ENCODE results near the gene TLX2. TPM values are rescaled to one million over a fixed set of nuclear protein-coding genes. Genes with fewer than 3 reads are reported as not detected.

Gene TLX2
- total and polyA plus RNA-seq, 2 experiments from 2014 or later = 0.16 to 0.21 TPM

DNA sequence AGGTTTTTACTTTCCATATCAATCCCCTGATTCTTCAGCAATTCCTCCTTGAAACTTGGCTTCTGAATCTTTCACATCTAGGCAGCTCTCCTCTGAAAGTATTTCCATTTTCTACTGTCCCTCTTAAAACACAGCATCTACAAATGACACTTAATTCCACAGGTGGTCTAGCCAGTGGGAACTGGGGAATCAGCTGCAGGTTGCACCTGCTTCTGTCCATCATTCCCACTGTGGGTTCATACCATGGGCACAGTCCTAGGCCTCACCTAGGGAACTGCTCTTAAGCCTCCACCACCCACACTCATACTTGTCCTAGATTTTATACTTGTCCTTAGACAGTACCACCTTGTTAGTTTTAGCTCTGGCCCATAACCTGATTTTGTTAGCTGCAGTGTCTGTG lies 37.3 kb downstream of the TLX2 start:
- Histone ChIP-seq H3K79me2 (replicated peaks; ENCODE audit: insufficient read depth) (peaks cover 5% of the 10 kb centered on the region; the same call in 1 of the 2 replicates), H3K4me2 (no peak overlapping the region), H3K36me3 (ENCODE audit: insufficient read depth) (no peaks in the 10 kb centered on the region), H3K27ac (ENCODE audit: low read depth) (no peak overlapping the region), H3K4me3 (no peak overlapping the region), H3K4me1 (ENCODE audit: insufficient read depth) (peaks cover 22% of the 10 kb centered on the region), H3F3A (replicated peaks; ENCODE audit: low read depth) (peaks cover 9% of the 10 kb centered on the region), H4K20me1 (replicated peaks; ENCODE audit: insufficient read depth) (no peaks in the 10 kb centered on the region; the same call in 1 of the 2 replicates), H2AFZ (no peak overlapping the region), H3K27me3 (ENCODE audit: insufficient read depth) (peaks cover 92% of the 10 kb centered on the region), H3K9me2 (ENCODE audit: insufficient read depth) (no peaks in the 10 kb centered on the region)
- peaks cover 26% of the 10 kb centered on the region for H3K4me1 Mint-ChIP-seq
- ATAC-seq (no peak), DNase-seq (ENCODE audit: low spot score) (no peak)
- peak overlapping the region; percentile 7; the same call in 2 of the 3 replicates for H3K4me3 Mint-ChIP-seq
- no peak overlapping the region for H3K27ac Mint-ChIP-seq
- peaks cover 3% of the 10 kb centered on the region; the same call in 1 of the 3 replicates for H3K9me3 Mint-ChIP-seq
- peaks cover 6% of the 10 kb centered on the region; the same call in 1 of the 3 replicates for H3K36me3 Mint-ChIP-seq (ENCODE audit: low read depth)
- peaks cover 80% of the 10 kb centered on the region for H3K27me3 Mint-ChIP-seq (ENCODE audit: insufficient read depth, low read depth, poor library complexity)
- TF ChIP-seq ETS1 (IDR thresholded peaks at IDR 0.05) = no peak
- no peak for TF ChIP-seq POLR2AphosphoS5 (IDR thresholded peaks at IDR 0.05; ENCODE audit: low read depth)
- no peak for TF ChIP-seq JUNB (IDR thresholded peaks at IDR 0.05; ENCODE audit: unreplicated experiment)
- TF ChIP-seq CTCF (conservative IDR thresholded peaks at IDR 0.05; ENCODE audit: low read depth in 2 of 2) = no peak
- no peak for TF ChIP-seq REST (IDR thresholded peaks at IDR 0.05; ENCODE audit: unreplicated experiment)
- TF ChIP-seq STAT1 (IDR thresholded peaks at IDR 0.05; ENCODE audit: unreplicated experiment) = no peak
- TF ChIP-seq EZH2 (IDR thresholded peaks at IDR 0.05; ENCODE audit: low read depth, unreplicated experiment) = no peak
- no peak for TF ChIP-seq ZNF462 (CRISPR knock-in tag; IDR thresholded peaks at IDR 0.05)
- TF ChIP-seq EZH2phosphoT487 (IDR thresholded peaks at IDR 0.05; ENCODE audit: unreplicated experiment) = no peak
- no peak for TF ChIP-seq NANOG (IDR thresholded peaks at IDR 0.05; ENCODE audit: borderline replicate concordance)
- TF ChIP-seq ZNF331 (CRISPR knock-in tag; IDR thresholded peaks at IDR 0.05; ENCODE audit: low read depth) = no peak
- no peak for TF ChIP-seq CREB1 (CRISPR knock-in tag; IDR thresholded peaks at IDR 0.05; ENCODE audit: low read depth)
- TF ChIP-seq ZNF114 (CRISPR knock-in tag; IDR thresholded peaks at IDR 0.05) = no peak
